BLaER1 (cell line): ENCODE data around the gene DRAM1.
"Not testable (repeated sequence)": the region's sequence is repeated elsewhere in the genome, so short reads cannot be mapped to it uniquely, and the experiment has no call there.

Experiments used
- H3K27ac ChIP-seq: shearing (Covaris generic); formaldehyde crosslinking; 2 replicates; pipeline ENCODE4 v1.8.1; 2022
- H3K27me3 ChIP-seq: shearing (Covaris generic); formaldehyde crosslinking; 2 replicates; pipeline ENCODE4 v1.8.1; 2022
- H3K36me3 ChIP-seq: shearing (Covaris generic); formaldehyde crosslinking; 2 replicates; pipeline ENCODE4 v1.8.1; 2022
- H3K4me1 ChIP-seq: shearing (Covaris generic); formaldehyde crosslinking; 2 replicates; pipeline ENCODE4 v1.8.1; 2022
- H3K4me2 ChIP-seq: shearing (Covaris generic); formaldehyde crosslinking; 2 replicates; pipeline ENCODE4 v1.8.1; 2022
- H3K4me3 ChIP-seq: shearing (Covaris generic); formaldehyde crosslinking; 2 replicates; pipeline ENCODE4 v1.8.1; 2022
- H3K9ac ChIP-seq: shearing (Covaris generic); formaldehyde crosslinking; 2 replicates; pipeline ENCODE4 v1.8.1; 2022
- H3K9me3 ChIP-seq: shearing (Covaris generic); formaldehyde crosslinking; 2 replicates; pipeline ENCODE4 v1.8.1; 2022
- H4K20me1 ChIP-seq: shearing (Covaris generic); formaldehyde crosslinking; 2 replicates; pipeline ENCODE4 v1.8.1; 2022
- Cebpa-rat ChIP-seq: shearing (Covaris generic); IDR thresholded peaks from 2 replicates; pipeline ENCODE4 v1.8.1; 2022

The DRAM1 gene

DNA sequence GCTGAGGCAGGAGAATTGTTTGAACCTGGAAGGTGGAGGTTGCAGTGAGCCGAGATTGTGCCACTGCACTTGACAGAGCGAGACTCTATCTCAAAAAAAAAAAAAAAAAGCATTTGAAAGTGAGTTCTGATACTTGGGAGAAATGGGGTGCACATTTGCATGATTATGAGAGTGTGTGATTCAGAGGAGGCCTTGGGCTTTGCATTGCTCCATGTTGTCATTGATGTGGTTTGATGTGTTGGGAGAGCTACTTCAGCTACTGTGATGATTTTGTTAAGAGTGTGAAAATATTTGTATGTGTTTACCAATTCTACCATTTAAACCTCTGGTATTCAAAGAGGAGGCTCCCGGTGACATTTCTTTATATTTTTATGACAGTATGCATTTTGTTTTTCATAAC, 24.4 kb downstream of the DRAM1 start:
- H3K4me2 ChIP-seq = no peak overlapping the region
- no peak overlapping the region for H3K4me3 ChIP-seq
- no peaks in the 10 kb centered on the region for H3K27me3 ChIP-seq
- H3K27ac ChIP-seq = no peak overlapping the region
- H3K9ac ChIP-seq = no peak overlapping the region
- H3K4me1 ChIP-seq = no peaks in the 10 kb centered on the region
- no peaks in the 10 kb centered on the region for H4K20me1 ChIP-seq
- TF ChIP-seq Cebpa-rat = no peak
- no peaks in the 10 kb centered on the region for H3K9me3 ChIP-seq
- H3K36me3 ChIP-seq = 0 out of 2 replicates have a peak, but pooled peaks cover 5% of the 10 kb centered on the region

- Histone ChIP-seq H3K4me1 (no peaks in the 10 kb centered on the region), H3K9ac (no peak overlapping the region), H4K20me1 (no peaks in the 10 kb centered on the region)
Measured at GRCh38 chr12:101902641-101903040, 25.3 kb downstream of the DRAM1 start.

DNA sequence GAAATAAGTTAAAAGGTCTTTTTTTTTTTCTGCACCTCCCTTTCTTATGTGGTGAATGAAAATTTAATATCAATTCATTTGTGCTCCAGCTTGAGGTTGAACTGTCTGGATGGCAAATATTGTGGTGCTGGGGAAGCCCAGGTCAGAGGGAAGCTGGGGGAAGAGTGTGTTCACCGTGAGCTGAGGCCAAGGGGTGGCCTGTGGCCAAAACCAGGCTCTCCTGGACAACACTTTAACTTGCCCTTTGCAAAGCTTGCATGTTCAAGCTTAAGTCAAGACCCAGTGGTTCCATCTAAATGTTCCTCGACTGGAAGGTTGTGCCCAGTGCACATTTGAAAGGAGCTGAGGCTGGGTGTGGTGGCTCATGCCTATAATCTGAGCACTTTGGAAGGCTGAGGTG, 28.8 kb downstream of the DRAM1 start:
- Histone ChIP-seq H3K27ac (no peak overlapping the region), H3K9ac (no peak overlapping the region), H3K27me3 (no peaks in the 10 kb centered on the region), H3K4me2 (no peak overlapping the region), H4K20me1 (no peaks in the 10 kb centered on the region), H3K4me3 (no peak overlapping the region), H3K4me1 (no peaks in the 10 kb centered on the region), H3K36me3 (peaks cover 4% of the 10 kb centered on the region; the same call in 1 of the 2 replicates), H3K9me3 (no peaks in the 10 kb centered on the region)
- TF ChIP-seq Cebpa-rat = no peak

More at GRCh38 chr12:101902641-101903040, 25.3 kb downstream of the DRAM1 start:
- H3K4me3 ChIP-seq = no peak overlapping the region
- H3K9me3 ChIP-seq = no peaks in the 10 kb centered on the region
- TF ChIP-seq Cebpa-rat = no peak
- no peaks in the 10 kb centered on the region for H3K27me3 ChIP-seq
- no peak overlapping the region for H3K27ac ChIP-seq
- H3K4me2 ChIP-seq = no peak overlapping the region
- 0 out of 2 replicates have a peak, but pooled peaks cover 5% of the 10 kb centered on the region for H3K36me3 ChIP-seq

DNA sequence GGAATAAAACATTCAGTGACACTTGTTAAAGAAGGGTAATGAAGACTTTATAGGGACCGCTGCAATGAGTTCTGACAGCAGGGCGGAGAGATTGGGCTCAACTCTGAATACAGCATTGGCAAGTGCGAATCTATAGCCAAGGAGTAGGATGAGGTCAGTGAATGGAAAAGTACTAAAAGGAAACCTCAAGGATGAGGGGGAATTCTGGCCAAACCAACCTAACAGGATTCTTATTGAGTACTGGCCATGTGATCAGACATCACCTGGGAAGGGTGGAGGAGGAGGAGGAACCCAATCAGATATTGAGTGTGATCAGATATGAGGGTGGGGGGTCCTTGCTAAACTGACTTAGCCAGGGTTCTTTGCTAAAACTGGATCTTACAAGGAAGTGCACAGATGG, 31.0 kb downstream of the DRAM1 start:
- H3K4me3 ChIP-seq = no peak overlapping the region
- H3K27ac ChIP-seq = no peak overlapping the region
- H3K9ac ChIP-seq = no peak overlapping the region
- H3K36me3 ChIP-seq = peaks cover 4% of the 10 kb centered on the region; the same call in 1 of the 2 replicates
- H3K27me3 ChIP-seq = no peaks in the 10 kb centered on the region
- no peak for TF ChIP-seq Cebpa-rat
- no peaks in the 10 kb centered on the region for H3K4me1 ChIP-seq
- no peaks in the 10 kb centered on the region for H3K9me3 ChIP-seq
- no peaks in the 10 kb centered on the region for H4K20me1 ChIP-seq
- H3K4me2 ChIP-seq = no peak overlapping the region

DNA sequence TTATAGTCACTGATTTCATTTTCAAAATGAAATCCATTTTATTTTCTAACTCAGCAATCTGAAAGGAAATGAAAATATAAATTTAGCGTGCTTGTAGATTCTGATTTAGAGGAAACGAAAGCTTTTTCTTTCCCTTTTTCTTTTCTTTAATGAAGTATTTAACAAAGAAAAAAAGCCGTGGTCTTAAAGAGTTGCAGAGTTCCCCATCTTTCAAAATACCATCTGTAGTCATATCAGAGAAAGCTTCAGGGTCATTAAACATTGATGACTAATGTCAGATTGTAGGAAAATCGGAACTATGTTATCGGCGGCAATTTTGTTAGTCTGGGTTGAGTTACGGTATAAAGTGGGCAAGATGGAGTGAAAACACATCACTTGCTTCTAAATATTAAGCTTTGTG, 32.3 kb downstream of the DRAM1 start:
- no peak overlapping the region for H3K9ac ChIP-seq
- TF ChIP-seq Cebpa-rat = no peak
- no peak overlapping the region for H3K4me3 ChIP-seq
- no peak overlapping the region for H3K27ac ChIP-seq
- H3K27me3 ChIP-seq = no peaks in the 10 kb centered on the region
- no peak overlapping the region for H3K4me2 ChIP-seq
- H3K4me1 ChIP-seq = no peaks in the 10 kb centered on the region
- H4K20me1 ChIP-seq = no peaks in the 10 kb centered on the region
- peaks cover 4% of the 10 kb centered on the region; the same call in 1 of the 2 replicates for H3K36me3 ChIP-seq
- H3K9me3 ChIP-seq = no peaks in the 10 kb centered on the region

DNA sequence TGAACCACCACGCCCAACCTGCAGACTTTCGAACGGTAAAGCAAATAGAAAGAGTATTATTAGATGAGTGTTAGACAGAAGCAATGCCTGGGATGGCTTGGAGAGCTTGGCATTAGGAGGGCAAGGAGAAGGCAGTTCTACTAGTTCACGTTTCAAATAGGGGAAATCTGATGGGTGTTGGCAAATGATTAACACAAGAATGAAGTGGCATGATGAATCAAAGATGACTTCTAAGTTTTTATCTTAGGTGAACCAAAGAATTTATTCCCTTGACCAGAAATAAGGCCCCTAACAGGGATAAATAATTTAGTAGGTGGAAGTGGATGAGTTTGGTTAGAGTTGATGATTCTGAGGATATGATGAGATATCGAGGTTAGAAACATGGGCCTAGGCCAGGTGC, 38.5 kb downstream of the DRAM1 start:
- Histone ChIP-seq H3K27ac (no peak overlapping the region), H3K27me3 (no peaks in the 10 kb centered on the region), H3K36me3 (peaks cover 4% of the 10 kb centered on the region; the same call in 1 of the 2 replicates), H4K20me1 (no peaks in the 10 kb centered on the region), H3K4me1 (no peaks in the 10 kb centered on the region), H3K4me2 (no peak overlapping the region), H3K9me3 (no peaks in the 10 kb centered on the region), H3K9ac (no peak overlapping the region), H3K4me3 (no peak overlapping the region)
- TF ChIP-seq Cebpa-rat = no peak

DNA sequence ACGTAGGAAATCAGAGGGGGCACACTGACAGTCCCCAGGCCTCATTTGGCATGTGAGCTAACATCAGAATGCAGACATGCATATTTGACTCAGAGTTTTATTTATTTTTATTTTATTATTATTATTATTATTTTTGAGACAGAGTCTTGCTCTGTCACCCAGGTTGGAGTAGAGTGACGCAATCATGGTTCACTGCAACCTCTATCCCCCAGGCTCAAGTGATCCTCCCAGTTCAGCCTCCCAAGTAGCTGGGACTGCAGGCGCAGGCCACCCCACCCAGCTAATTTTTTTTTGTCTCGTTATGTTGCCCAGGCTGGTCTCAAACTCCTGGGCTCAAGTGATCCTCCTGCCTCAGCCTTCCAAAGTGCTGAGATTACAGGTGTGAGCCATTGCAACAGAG, 41.4 kb downstream of the DRAM1 start:
- H3K27ac ChIP-seq, H4K20me1 ChIP-seq, H3K9ac ChIP-seq, H3K4me3 ChIP-seq, H3K4me1 ChIP-seq, H3K27me3 ChIP-seq, H3K4me2 ChIP-seq, H3K36me3 ChIP-seq, H3K9me3 ChIP-seq: not testable (repeated sequence)
- TF ChIP-seq Cebpa-rat = 0 out of 2 replicates have a peak, but pooled peaks have one; percentile 31

DNA sequence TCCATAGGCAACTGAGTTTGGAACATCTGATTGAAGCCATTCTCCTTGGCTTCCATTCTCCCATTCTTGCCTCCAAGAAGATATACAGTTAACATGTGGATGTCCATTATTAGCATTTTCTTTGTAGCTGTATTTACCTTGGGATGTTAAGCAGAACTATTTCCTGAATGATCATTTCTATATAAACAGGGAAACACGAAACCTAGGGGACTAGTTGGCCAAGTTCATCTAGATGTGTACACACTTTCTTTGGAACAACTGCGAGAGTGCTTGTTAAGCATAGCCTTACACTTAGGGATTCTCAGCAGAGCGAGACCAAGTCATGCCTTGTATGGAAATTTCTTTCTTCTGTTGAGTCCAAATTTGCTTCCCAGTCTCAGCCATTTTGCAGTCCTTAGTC, 42.1 kb downstream of the DRAM1 start:
- Histone ChIP-seq H3K4me3 (no peak overlapping the region), H3K9me3 (no peaks in the 10 kb centered on the region), H3K9ac (no peak overlapping the region), H3K27me3 (no peaks in the 10 kb centered on the region), H3K4me2 (no peak overlapping the region), H3K27ac (no peak overlapping the region), H4K20me1 (no peaks in the 10 kb centered on the region), H3K36me3 (no peaks in the 10 kb centered on the region; the same call in 1 of the 2 replicates), H3K4me1 (no peaks in the 10 kb centered on the region)
- no peak for TF ChIP-seq Cebpa-rat

DNA sequence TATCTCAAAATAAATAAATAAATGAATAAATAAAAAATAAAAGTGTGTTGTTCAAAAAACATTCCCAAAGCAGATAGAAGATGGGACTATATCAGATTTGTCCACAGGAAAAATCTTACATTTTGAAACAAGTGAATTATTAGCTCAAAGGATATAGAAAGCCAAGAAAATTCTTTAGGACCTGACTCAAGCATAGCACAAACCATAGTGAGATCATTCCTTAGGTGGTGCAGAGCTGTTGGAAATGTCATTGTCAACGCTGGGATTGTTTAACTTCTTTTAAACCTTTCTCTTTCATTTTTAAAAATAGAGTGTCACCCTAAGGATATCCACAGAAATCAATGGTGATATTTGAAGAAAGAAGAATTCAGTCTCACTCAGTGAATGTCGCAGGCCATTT, 43.5 kb downstream of the DRAM1 start:
- no peak for TF ChIP-seq Cebpa-rat
- Histone ChIP-seq H3K36me3 (no peaks in the 10 kb centered on the region; the same call in 1 of the 2 replicates), H3K4me1 (no peaks in the 10 kb centered on the region), H3K27ac (no peak overlapping the region), H3K9ac (no peak overlapping the region), H3K9me3 (no peaks in the 10 kb centered on the region), H3K4me3 (no peak overlapping the region), H4K20me1 (no peaks in the 10 kb centered on the region), H3K27me3 (no peaks in the 10 kb centered on the region), H3K4me2 (no peak overlapping the region)

DNA sequence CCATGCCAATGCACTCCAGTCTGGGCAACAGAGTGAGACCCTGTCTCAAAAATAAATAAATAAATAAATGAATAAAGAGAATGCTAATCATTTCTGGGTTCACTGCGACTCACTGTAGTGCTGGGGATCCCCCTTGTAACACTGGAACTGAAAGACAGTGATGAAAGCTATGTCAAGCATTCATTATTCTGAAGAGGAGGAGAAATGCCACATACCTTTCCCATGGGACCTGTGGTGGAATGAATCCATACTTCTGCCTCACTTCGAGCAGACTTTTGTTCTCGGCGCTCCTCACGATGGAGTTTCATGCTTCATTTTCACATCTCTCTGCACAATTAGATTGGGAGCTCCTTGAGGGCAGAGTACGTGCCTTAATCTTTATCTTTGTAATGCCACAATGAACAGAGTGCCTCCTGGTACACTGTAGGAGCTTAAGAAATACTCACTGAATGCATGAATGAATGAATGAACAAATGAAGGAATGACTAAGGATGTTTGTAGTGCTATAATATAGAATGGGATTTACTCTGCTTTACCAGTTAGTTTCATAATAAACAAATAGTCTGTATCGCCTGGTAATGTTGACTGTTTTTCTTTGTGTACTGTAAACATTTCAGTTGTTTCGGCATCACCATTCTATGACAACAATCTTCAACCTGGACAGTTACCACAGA, 45.8 kb downstream of the DRAM1 start:
- Histone ChIP-seq H3K4me2 (no peak overlapping the region), H3K27ac (no peak overlapping the region), H3K9me3 (no peaks in the 10 kb centered on the region), H3K4me1 (no peaks in the 10 kb centered on the region), H3K4me3 (no peak overlapping the region), H3K36me3 (no peaks in the 10 kb centered on the region; the same call in 1 of the 2 replicates), H4K20me1 (no peaks in the 10 kb centered on the region), H3K27me3 (no peaks in the 10 kb centered on the region), H3K9ac (no peak overlapping the region)
- TF ChIP-seq Cebpa-rat = no peak

DNA sequence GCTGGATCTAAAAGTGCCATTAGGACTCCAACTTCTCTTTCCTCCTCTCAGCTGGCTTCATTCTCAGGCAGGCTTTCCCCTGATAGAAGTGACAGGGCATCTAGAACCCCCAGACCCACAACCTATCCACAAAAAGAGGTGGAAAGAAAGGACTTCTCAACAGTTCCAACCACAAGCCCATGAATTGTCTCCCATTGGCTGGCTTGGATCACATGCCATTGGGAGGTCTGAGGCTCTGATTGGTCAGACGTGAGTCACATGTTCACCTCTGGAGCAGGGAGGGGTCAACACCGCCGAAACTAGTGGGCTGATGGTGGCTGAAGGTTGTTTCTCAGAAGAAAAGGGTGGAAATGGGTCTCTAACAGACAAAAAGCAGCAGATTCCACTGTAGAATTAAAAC, 47.2 kb downstream of the DRAM1 start:
- Histone ChIP-seq H3K36me3 (no peaks in the 10 kb centered on the region; the same call in 1 of the 2 replicates), H3K4me1 (no peaks in the 10 kb centered on the region), H3K4me3 (no peak overlapping the region), H3K4me2 (no peak overlapping the region), H3K9ac (no peak overlapping the region), H4K20me1 (no peaks in the 10 kb centered on the region), H3K9me3 (no peaks in the 10 kb centered on the region), H3K27ac (no peak overlapping the region), H3K27me3 (no peaks in the 10 kb centered on the region)
- no peak for TF ChIP-seq Cebpa-rat
